ENCODE results near the gene RFX7.

Gene RFX7

GRCh38 chr15:56077081-56077480, 166.6 kb downstream of the RFX7 start:
- Histone ChIP-seq H4K8ac (ENCODE audit: low read depth, low read length) (no peak overlapping the region), H2BK15ac (ENCODE audit: low read length) (no peak overlapping the region), H2BK120ac (ENCODE audit: low read depth, low read length) (no peak overlapping the region), H3K4me2 (ENCODE audit: insufficient read depth, low read length, poor library complexity, severe bottlenecking) (no peak overlapping the region), H3K4ac (ENCODE audit: low read length) (no peak overlapping the region), H3K79me1 (ENCODE audit: low read depth, low read length) (no peaks in the 10 kb centered on the region), H2AK5ac (ENCODE audit: low read depth, low read length) (no peak overlapping the region), H2BK5ac (ENCODE audit: low read length) (no peak overlapping the region), H3K14ac (ENCODE audit: low read length) (no peak overlapping the region), H3K4me1 (ENCODE audit: control insufficient read depth in 2 of 2, insufficient read depth in 1 of 2, low read depth in 1 of 2, low read length in 2 of 2) (peaks cover 0 to 4% of the 10 kb centered on the region in 2 donors), H3K18ac (ENCODE audit: low read length) (no peak overlapping the region), H3K27me3 (ENCODE audit: control insufficient read depth in 3 of 3, insufficient read depth in 3 of 3, low read depth in 1 of 3, low read length in 3 of 3) (no peaks in the 10 kb centered on the region), H3K27ac (replicated peaks; ENCODE audit: low read length) (no peak overlapping the region), H3K36me3 (replicated peaks in 1 of 2; ENCODE audit: control insufficient read depth in 2 of 2, insufficient read depth in 2 of 2, low read length in 2 of 2) (no peaks in the 10 kb centered on the region), H3K23ac (ENCODE audit: low read depth, low read length, poor library complexity) (no peak overlapping the region), H3K4me3 (ENCODE audit: low read length in 2 of 2) (no peak overlapping the region), H2BK12ac (ENCODE audit: low read length) (no peak overlapping the region), H3K9me3 (replicated peaks in 1 of 2; ENCODE audit: control insufficient read depth in 2 of 2, insufficient read depth in 1 of 2, low read depth in 1 of 2, low read length in 2 of 2) (no peaks in the 10 kb centered on the region), H3K9ac (ENCODE audit: low read depth, low read length, poor library complexity) (no peak overlapping the region), H2AFZ (ENCODE audit: low read length) (peak overlapping the region; percentile 78), H4K91ac (ENCODE audit: low read depth, low read length, poor library complexity) (no peak overlapping the region)
- no peak for DNase-seq (ENCODE audit: low spot score)
- WGBS, 2 donors (ENCODE audit: extremely low coverage in 2 of 2, insufficient read length in 2 of 2, insufficient replicate concordance in 1 of 2), result no CpG with 5 or more reads among the region's 5 CpGs

GRCh38 chr15:56076640-56077039, 167.0 kb downstream of the RFX7 start:
- Histone ChIP-seq H3K4ac (ENCODE audit: low read length) (no peak overlapping the region), H2AFZ (ENCODE audit: low read length) (peak overlapping the region; percentile 78), H3K4me3 (ENCODE audit: low read length in 2 of 2) (no peak overlapping the region), H2BK120ac (ENCODE audit: low read depth, low read length) (no peak overlapping the region), H3K14ac (ENCODE audit: low read length) (no peak overlapping the region), H3K4me1 (ENCODE audit: control insufficient read depth in 2 of 2, insufficient read depth in 1 of 2, low read depth in 1 of 2, low read length in 2 of 2) (peaks cover 0 to 4% of the 10 kb centered on the region in 2 donors), H3K79me1 (ENCODE audit: low read depth, low read length) (no peaks in the 10 kb centered on the region), H2AK5ac (ENCODE audit: low read depth, low read length) (no peak overlapping the region), H3K27me3 (ENCODE audit: control insufficient read depth in 3 of 3, insufficient read depth in 3 of 3, low read depth in 1 of 3, low read length in 3 of 3) (no peaks in the 10 kb centered on the region), H3K36me3 (replicated peaks in 1 of 2; ENCODE audit: control insufficient read depth in 2 of 2, insufficient read depth in 2 of 2, low read length in 2 of 2) (no peaks in the 10 kb centered on the region), H3K9me3 (replicated peaks in 1 of 2; ENCODE audit: control insufficient read depth in 2 of 2, insufficient read depth in 1 of 2, low read depth in 1 of 2, low read length in 2 of 2) (no peaks in the 10 kb centered on the region), H2BK12ac (ENCODE audit: low read length) (no peak overlapping the region), H3K4me2 (ENCODE audit: insufficient read depth, low read length, poor library complexity, severe bottlenecking) (no peak overlapping the region), H4K8ac (ENCODE audit: low read depth, low read length) (no peak overlapping the region), H3K9ac (ENCODE audit: low read depth, low read length, poor library complexity) (no peak overlapping the region), H2BK5ac (ENCODE audit: low read length) (no peak overlapping the region), H4K91ac (ENCODE audit: low read depth, low read length, poor library complexity) (no peak overlapping the region), H2BK15ac (ENCODE audit: low read length) (no peak overlapping the region), H3K18ac (ENCODE audit: low read length) (no peak overlapping the region), H3K23ac (ENCODE audit: low read depth, low read length, poor library complexity) (no peak overlapping the region), H3K27ac (replicated peaks; ENCODE audit: low read length) (no peak overlapping the region)
- no CpG with 5 or more reads among the region's 2 CpGs for WGBS, 2 donors (ENCODE audit: extremely low coverage in 2 of 2, insufficient read length in 2 of 2, insufficient replicate concordance in 1 of 2)
- DNase-seq (ENCODE audit: low spot score), result no peak

GRCh38 chr15:56074481-56075265, 169.0 kb downstream of the RFX7 start:
- Histone ChIP-seq H2AK5ac (ENCODE audit: low read depth, low read length) (no peak overlapping the region), H3K23ac (ENCODE audit: low read depth, low read length, poor library complexity) (no peak overlapping the region), H2BK15ac (ENCODE audit: low read length) (no peak overlapping the region), H2AFZ (ENCODE audit: low read length) (no peak overlapping the region), H3K4ac (ENCODE audit: low read length) (no peak overlapping the region), H3K27me3 (ENCODE audit: control insufficient read depth in 3 of 3, insufficient read depth in 3 of 3, low read depth in 1 of 3, low read length in 3 of 3) (no peaks in the 10 kb centered on the region), H3K18ac (ENCODE audit: low read length) (no peak overlapping the region), H3K36me3 (replicated peaks in 1 of 2; ENCODE audit: control insufficient read depth in 2 of 2, insufficient read depth in 2 of 2, low read length in 2 of 2) (no peaks in the 10 kb centered on the region), H3K79me1 (ENCODE audit: low read depth, low read length) (no peaks in the 10 kb centered on the region), H2BK12ac (ENCODE audit: low read length) (no peak overlapping the region), H2BK5ac (ENCODE audit: low read length) (no peak overlapping the region), H2BK120ac (ENCODE audit: low read depth, low read length) (no peak overlapping the region), H3K4me1 (ENCODE audit: control insufficient read depth in 2 of 2, insufficient read depth in 1 of 2, low read depth in 1 of 2, low read length in 2 of 2) (peaks cover 0 to 4% of the 10 kb centered on the region in 2 donors), H3K27ac (replicated peaks; ENCODE audit: low read length) (no peak overlapping the region), H3K14ac (ENCODE audit: low read length) (no peak overlapping the region), H3K4me3 (ENCODE audit: low read length in 2 of 2) (no peak overlapping the region), H4K8ac (ENCODE audit: low read depth, low read length) (no peak overlapping the region), H3K9me3 (replicated peaks in 1 of 2; ENCODE audit: control insufficient read depth in 2 of 2, insufficient read depth in 1 of 2, low read depth in 1 of 2, low read length in 2 of 2) (no peaks in the 10 kb centered on the region), H3K4me2 (ENCODE audit: insufficient read depth, low read length, poor library complexity, severe bottlenecking) (no peak overlapping the region), H4K91ac (ENCODE audit: low read depth, low read length, poor library complexity) (no peak overlapping the region), H3K9ac (ENCODE audit: low read depth, low read length, poor library complexity) (no peak overlapping the region)
- DNase-seq (ENCODE audit: low spot score), result no peak
- WGBS, 2 donors (ENCODE audit: extremely low coverage in 2 of 2, insufficient read length in 2 of 2, insufficient replicate concordance in 1 of 2), result no CpG with 5 or more reads among the region's 5 CpGs

GRCh38 chr15:56064152-56064551, 179.5 kb downstream of the RFX7 start:
- Histone ChIP-seq H3K9me3 (replicated peaks in 1 of 2; ENCODE audit: control insufficient read depth in 2 of 2, insufficient read depth in 1 of 2, low read depth in 1 of 2, low read length in 2 of 2) (no peaks in the 10 kb centered on the region), H3K36me3 (replicated peaks in 1 of 2; ENCODE audit: control insufficient read depth in 2 of 2, insufficient read depth in 2 of 2, low read length in 2 of 2) (no peaks in the 10 kb centered on the region), H2AK5ac (ENCODE audit: low read depth, low read length) (no peak overlapping the region), H3K14ac (ENCODE audit: low read length) (no peak overlapping the region), H3K27me3 (ENCODE audit: control insufficient read depth in 3 of 3, insufficient read depth in 3 of 3, low read depth in 1 of 3, low read length in 3 of 3) (peaks cover 0 to 5% (median 0%) of the 10 kb centered on the region in 3 experiments), H2BK15ac (ENCODE audit: low read length) (no peak overlapping the region), H3K4ac (ENCODE audit: low read length) (no peak overlapping the region), H3K4me1 (ENCODE audit: control insufficient read depth in 2 of 2, insufficient read depth in 1 of 2, low read depth in 1 of 2, low read length in 2 of 2) (no peaks in the 10 kb centered on the region), H3K9ac (ENCODE audit: low read depth, low read length, poor library complexity) (no peak overlapping the region), H2BK12ac (ENCODE audit: low read length) (no peak overlapping the region), H2BK120ac (ENCODE audit: low read depth, low read length) (no peak overlapping the region), H3K23ac (ENCODE audit: low read depth, low read length, poor library complexity) (no peak overlapping the region), H3K79me1 (ENCODE audit: low read depth, low read length) (no peaks in the 10 kb centered on the region), H2AFZ (ENCODE audit: low read length) (no peak overlapping the region), H4K91ac (ENCODE audit: low read depth, low read length, poor library complexity) (no peak overlapping the region), H3K4me2 (ENCODE audit: insufficient read depth, low read length, poor library complexity, severe bottlenecking) (no peak overlapping the region), H2BK5ac (ENCODE audit: low read length) (no peak overlapping the region), H3K27ac (replicated peaks; ENCODE audit: low read length) (no peak overlapping the region), H4K8ac (ENCODE audit: low read depth, low read length) (no peak overlapping the region), H3K4me3 (ENCODE audit: low read length in 2 of 2) (no peak overlapping the region), H3K18ac (ENCODE audit: low read length) (no peak overlapping the region)
- WGBS, 2 donors (ENCODE audit: extremely low coverage in 2 of 2, insufficient read length in 2 of 2, insufficient replicate concordance in 1 of 2), result no CpG with 5 or more reads among the region's 3 CpGs
- DNase-seq (ENCODE audit: low spot score), result no peak
